Fibroblast of mammary gland (primary cell): ENCODE data around the gene CILP2.
A peak's percentile ranks its signal among the peaks of the same experiment; 100 is the strongest.

Experiments
- DNase-seq: peaks from one replicate; pipeline ENCODE4 v3.0.0-alpha.2; 2010; ENCODE audit warnings: low read depth
- H3K4me3 ChIP-seq: 2 replicates; pipeline ENCODE4 v1.5.1; 2011; ENCODE audit warnings: low read depth, mild to moderate bottlenecking, low read length, moderate library complexity; ENCODE audit not compliant: control insufficient read depth
- TF ChIP-seq, protein P1 (sequence below): conservative IDR thresholded peaks from 2 replicates; pipeline ENCODE4 v1.5.1; 2011; ENCODE audit warnings: low read depth, low read length, inconsistent platforms; ENCODE audit not compliant: control insufficient read depth, insufficient read depth

The CILP2 gene

DNA sequence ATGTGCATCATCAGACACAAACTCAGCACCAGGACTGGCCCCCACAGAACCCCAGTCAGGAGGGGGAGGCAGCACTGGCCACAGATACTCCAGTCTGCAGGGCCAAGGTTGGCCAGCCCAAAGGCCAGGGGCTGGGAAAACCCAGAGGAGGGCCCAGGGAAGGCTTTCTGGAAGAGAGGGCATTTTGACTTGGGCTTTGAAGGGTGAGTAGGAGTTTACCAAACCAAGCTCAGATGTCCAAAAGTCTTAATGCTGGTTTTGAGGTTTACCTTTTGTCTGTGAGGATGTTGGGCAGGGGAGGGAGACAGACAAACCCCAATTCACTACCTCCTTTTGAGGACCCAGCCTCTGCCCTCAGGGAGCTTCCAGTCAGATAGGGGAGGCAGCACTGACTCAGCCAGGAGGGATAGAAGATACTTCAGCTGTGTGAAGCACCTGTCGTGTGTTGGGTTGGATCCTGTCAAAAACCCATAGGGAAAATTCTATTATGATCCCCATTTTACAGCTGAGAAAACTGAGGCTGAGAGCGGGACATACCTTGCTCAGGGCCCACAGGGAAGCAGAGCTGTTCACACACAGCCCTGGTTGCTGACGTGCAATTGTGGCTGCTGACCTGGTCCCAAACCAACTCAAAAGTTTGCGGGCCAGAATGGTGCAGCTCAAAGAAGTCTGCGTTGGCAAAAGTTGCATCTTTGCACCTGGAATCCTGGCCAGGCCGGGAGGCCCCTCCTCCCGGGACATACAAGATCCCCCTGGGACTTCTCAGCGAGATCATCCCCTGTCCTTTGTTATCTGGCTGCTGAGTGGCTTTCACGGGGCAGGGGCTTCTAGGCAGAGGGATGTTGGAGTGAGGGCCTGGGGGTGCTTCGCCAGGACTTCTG lies 13.1 kb downstream of the CILP2 start:
- TF ChIP-seq, protein P1, sequence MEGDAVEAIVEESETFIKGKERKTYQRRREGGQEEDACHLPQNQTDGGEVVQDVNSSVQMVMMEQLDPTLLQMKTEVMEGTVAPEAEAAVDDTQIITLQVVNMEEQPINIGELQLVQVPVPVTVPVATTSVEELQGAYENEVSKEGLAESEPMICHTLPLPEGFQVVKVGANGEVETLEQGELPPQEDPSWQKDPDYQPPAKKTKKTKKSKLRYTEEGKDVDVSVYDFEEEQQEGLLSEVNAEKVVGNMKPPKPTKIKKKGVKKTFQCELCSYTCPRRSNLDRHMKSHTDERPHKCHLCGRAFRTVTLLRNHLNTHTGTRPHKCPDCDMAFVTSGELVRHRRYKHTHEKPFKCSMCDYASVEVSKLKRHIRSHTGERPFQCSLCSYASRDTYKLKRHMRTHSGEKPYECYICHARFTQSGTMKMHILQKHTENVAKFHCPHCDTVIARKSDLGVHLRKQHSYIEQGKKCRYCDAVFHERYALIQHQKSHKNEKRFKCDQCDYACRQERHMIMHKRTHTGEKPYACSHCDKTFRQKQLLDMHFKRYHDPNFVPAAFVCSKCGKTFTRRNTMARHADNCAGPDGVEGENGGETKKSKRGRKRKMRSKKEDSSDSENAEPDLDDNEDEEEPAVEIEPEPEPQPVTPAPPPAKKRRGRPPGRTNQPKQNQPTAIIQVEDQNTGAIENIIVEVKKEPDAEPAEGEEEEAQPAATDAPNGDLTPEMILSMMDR = no peak
- DNase-seq = no peak
- no peak overlapping the region for H3K4me3 ChIP-seq

DNA sequence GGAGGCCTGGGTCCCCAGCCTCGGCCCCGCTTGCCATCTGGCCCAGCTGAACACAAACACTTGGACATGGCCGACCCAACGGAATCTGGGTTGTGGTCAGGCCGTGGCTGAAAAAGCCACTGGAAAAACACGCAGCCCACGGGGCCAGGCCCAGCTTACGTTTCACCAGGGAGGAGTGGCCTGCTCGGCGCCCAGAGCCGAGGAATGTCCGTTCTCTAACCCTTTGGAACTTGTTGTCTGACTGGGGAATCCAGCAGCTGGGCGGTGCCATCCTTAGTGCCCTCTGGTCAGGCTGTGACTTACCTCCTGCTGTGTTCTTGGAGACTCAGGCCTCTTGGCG lies 13.8 kb downstream of the CILP2 start:
- no peak overlapping the region for H3K4me3 ChIP-seq
- TF ChIP-seq, protein P1 = no peak
- DNase-seq = no peak

DNA sequence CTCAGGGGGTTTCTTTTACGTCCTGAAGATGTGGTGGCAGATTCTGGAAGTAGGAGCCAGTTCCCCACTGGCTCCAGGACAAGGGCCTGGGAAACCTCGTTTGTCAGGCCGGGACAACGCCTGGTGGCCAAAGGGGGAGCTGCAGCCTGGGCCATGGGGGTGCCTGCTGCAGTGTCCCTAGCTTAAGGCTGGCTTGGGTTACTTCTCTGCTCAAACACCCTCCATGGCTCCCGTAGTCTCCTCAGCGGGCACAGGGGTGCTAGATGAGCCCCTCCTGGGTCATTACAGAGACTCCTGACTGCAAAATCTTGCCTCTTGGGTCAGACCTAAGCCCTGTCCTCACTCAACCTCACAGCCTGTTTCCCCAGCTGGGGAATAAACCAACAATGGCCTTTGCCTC lies 14.7 kb downstream of the CILP2 start:
- TF ChIP-seq, protein P1 = peak; percentile 57
- no peak for DNase-seq
- H3K4me3 ChIP-seq = no peak overlapping the region

DNA sequence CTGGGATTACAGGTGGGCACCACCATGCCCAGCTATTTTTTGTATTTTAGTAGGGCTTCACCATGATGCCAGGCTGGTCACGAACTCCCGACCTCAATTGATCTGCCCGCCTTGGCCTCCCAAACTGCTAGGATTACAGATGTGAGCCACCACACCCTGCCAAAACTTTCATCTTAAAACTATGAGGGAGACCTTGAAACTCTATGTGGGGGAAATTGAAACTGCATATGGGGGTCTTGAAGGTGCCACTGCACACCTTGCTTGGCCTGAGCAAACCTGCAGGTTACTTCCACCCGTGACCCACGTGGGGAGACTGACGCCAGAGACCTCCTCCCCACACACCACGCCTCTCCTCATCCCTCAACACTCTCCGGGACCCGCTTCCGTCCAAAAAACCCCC lies 15.6 kb downstream of the CILP2 start:
- H3K4me3 ChIP-seq = no peak overlapping the region
- TF ChIP-seq, protein P1 = no peak
- DNase-seq = no peak

DNA sequence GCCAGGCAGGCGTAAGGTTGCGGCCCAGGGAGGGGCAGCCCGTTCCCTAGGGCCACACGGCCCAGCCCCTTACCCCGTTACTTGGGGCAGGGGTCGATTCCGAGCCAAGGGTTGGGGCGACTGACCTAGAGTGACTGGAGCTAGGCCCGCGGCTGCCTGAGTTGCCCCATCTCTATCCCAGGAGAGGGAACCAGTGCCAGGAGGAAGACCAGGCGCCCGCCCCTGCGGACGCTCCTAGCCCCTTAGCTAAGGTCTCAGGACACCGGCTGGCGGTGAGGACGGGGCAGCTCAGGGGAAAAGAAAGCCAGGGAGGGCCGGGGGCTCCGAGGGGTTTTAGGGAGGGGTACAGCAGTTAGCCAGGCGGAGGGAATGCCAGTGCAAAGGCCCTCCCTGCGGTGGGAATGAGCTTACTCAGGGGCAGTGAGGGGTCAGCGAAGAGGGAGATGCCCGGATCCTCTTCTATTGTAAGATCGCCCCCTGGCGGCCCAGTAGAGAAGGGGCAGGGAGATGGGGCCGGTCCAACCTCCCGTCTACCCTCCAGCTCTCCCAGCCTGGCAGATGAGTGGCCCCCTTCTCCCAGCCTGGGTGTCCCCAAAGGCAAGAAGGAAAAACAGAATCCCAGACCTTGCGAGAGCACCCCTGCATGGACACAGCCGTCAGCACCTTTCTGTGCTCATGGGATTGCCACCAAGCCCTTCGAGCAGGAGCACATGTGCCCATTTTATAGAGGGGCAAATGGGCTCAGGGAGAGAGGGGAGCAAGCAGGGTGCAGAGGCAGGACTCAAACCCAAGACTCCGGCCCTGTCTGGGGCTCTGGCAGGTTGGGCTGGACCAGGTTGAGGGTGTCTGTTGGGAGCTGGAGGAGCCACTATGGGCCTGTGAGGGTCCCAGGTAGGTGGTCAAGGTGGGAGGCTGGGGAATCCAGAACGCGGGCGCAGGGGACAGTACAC lies 16.3 kb downstream of the CILP2 start:
- no peak overlapping the region for H3K4me3 ChIP-seq
- peak; percentile 48 for DNase-seq
- TF ChIP-seq, protein P1 = peak; percentile 70

DNA sequence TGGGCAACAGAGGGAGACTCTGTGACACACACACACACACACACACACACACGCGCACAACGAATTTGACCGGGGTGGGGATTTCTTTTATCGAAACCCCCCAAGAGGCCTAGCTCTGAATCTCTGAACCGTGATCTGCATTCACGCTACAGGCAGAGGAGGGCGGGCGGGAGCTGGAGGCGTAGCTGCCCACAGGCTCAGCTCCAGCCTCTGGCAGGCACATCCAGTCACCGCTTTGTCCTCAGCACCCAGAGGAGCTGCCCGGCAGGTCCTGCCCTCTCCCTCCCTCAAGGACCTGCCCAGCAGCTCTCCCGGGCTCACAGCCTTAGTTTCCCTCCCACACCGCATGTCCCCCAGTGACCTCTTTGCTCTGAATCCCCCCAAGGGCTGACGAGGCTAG lies 20.0 kb downstream of the CILP2 start:
- no peak for DNase-seq
- H3K4me3 ChIP-seq = no peak overlapping the region
- TF ChIP-seq, protein P1 = no peak
